ENCODE measurements around the gene MIA. TPM values are rescaled to one million over a fixed set of nuclear protein-coding genes. Genes with fewer than 3 reads are reported as not detected.

MIA gene
- total and polyA plus RNA-seq, 9 of the 15 experiments (the other 6 are each of a cell fraction or from before 2014, with no cell fraction given) = 0.21 TPM; not detected in 8

- in situ Hi-C loops (cut with MboI) = no loop called here
- H3K79me2 ChIP-seq (ENCODE audit: control insufficient read depth, insufficient read depth, low read length) = no peaks in the 10 kb centered on the region
- no peaks in the 10 kb centered on the region for H3K9me3 ChIP-seq (replicated peaks; ENCODE audit: control insufficient read depth, insufficient read depth, low read depth, low read length)
- intact Hi-C loops (cut with micrococcal nuclease) = loop anchor here (5.0 kb wide), 1 partner anchor 78 kb away; no protein-coding TSS in a partner anchor
- FAIRE-seq (no peak), ATAC-seq (no peak), DNase-seq (ENCODE audit: extremely low read depth in 1 of 4, low spot score in 3 of 4) (no peak)
- H4K20me1 ChIP-seq (replicated peaks; ENCODE audit: control insufficient read depth, insufficient read depth, low read length) = 0 out of 2 replicates have a peak, but pooled peaks cover 3% of the 10 kb centered on the region
- no peak overlapping the region for H3K4me3 ChIP-seq
- no peaks in the 10 kb centered on the region for H3K9me1 ChIP-seq (ENCODE audit: control insufficient read depth, insufficient read depth, low read length)
- POLR2A ChIA-PET = interaction anchor here (0.5 to 2.0 kb wide), 6 partner anchors 9 to 410 kb away, joined by 3 to 9 read pairs (median 4); partner anchors contain the start of genes ACTMAP and SNRPA
- TF ChIP-seq DNMT1 (IDR thresholded peaks at IDR 0.05) = no peak
- TF ChIP-seq SMARCB1 (IDR thresholded peaks at IDR 0.05; ENCODE audit: insufficient read length, low read depth) = no peak
- no peak for TF ChIP-seq ZBTB1 (CRISPR knock-in tag; IDR thresholded peaks at IDR 0.05; ENCODE audit: borderline replicate concordance, low read depth)
- TF ChIP-seq ZNF282 (CRISPR knock-in tag; IDR thresholded peaks at IDR 0.05) = no peak
- no peak for TF ChIP-seq NRF1 (conservative IDR thresholded peaks at IDR 0.05 in 1 of 2, IDR thresholded peaks at IDR 0.05 in 1 of 2)
- H3K36me3 ChIP-seq (ENCODE audit: control insufficient read depth, insufficient read depth, low read length) = peaks cover 36% of the 10 kb centered on the region; the same call in 2 of the 3 replicates
- BruUV-seq (replicated peaks) = no TSS peak
- WGBS (ENCODE audit: insufficient coverage, low coverage, missing lambda C conversion rate) = 79% methylated on average over 6 of the region's 6 CpGs
- H3K9ac ChIP-seq (ENCODE audit: insufficient read depth in 1 of 2, low read depth in 2 of 2, low read length in 2 of 2) = peak overlapping the region in 1 of 2 experiments; percentile 84; a peak in 1 of 4 replicates
- H2AFZ ChIP-seq (ENCODE audit: low read depth, low read length) = no peak overlapping the region
- no peak overlapping the region for H3K4me2 ChIP-seq (ENCODE audit: insufficient read depth, low read length)
- no peak overlapping the region for H3K27ac ChIP-seq (ENCODE audit: extremely low read depth, low read depth, low read length)
- no peaks in the 10 kb centered on the region for H3K27me3 ChIP-seq (ENCODE audit: control insufficient read depth in 2 of 2, insufficient read depth in 2 of 2, low read length in 2 of 2)
- peaks cover 0 to 42% of the 10 kb centered on the region in 2 experiments; a peak in 3 of 5 replicates for H3K4me1 ChIP-seq (replicated peaks in 1 of 2; ENCODE audit: control insufficient read depth in 2 of 2, insufficient read depth in 2 of 2, low read length in 2 of 2)
- CTCF ChIA-PET (ENCODE audit: low intra/inter-chr PET ratio) = no interaction called here
Observed at GRCh38 chr19:40740747-40741146, 34.6 kb upstream of the MIA start.

All from K562 (cell line).